ENCODE measurements around the gene LRRC71.

LRRC71 gene

GRCh38 chr1:156892190-156893047 is 28.0 kb upstream of the LRRC71 start:
- peak; percentile 87 to 90 for DNase-seq (ENCODE audit: low read depth in 2 of 2)

DNA sequence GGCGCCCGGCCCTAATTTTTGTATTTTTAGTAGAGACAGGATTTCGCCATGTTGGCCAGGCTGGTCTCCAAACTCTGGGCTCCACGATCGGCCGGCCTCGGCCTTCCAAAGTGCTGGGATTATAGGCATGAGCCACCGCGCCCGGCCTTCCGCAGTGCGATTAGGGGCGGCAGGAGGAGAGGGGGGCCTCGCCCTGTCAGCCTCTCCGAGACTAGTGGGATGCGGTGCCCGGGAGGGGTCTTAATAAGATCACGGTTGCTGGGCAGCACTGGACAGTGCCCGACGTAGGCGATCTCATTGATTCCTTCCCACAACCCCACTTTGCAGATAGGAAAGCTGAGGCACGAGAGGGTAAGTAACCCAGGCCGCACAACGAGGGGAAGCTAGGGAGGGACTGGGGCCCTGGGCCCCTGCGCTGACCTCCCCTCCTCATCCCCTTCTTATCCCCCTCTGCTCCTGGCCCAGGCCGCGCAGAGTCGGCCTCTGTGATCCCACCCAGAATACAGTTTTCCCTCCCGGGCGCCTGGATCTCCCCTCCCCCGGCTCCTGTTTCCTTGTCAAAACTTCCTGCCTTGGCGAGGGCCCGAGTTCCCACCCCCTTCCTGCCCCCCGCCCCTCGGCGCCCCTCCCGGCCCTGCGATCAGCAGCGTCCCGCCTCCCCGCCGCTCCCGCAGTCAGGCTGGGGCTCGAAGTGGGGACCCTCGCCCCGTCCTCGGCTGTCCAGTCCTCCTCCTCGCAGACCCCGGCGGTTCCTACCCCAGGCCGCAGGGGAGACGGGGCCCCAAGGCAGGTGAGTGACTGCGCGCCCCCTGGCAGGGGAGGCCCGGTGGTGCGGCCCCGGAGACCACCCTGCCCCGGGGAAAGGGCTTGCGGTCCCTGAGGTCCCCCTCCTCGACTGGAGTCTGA is 27.1 kb upstream of the LRRC71 start, which contains the start of gene PEAR1:
Gene PEAR1 (plus strand): TSS at position 671 of the 906 bp plus-strand sequence. CDS start 10,209 bp downstream, outside the sequence.
- DNase-seq (ENCODE audit: low read depth in 2 of 2): no peak

GRCh38 chr1:156894001-156894400 is 26.4 kb upstream of the LRRC71 start:
- no peak for DNase-seq (ENCODE audit: low read depth in 2 of 2)

DNA sequence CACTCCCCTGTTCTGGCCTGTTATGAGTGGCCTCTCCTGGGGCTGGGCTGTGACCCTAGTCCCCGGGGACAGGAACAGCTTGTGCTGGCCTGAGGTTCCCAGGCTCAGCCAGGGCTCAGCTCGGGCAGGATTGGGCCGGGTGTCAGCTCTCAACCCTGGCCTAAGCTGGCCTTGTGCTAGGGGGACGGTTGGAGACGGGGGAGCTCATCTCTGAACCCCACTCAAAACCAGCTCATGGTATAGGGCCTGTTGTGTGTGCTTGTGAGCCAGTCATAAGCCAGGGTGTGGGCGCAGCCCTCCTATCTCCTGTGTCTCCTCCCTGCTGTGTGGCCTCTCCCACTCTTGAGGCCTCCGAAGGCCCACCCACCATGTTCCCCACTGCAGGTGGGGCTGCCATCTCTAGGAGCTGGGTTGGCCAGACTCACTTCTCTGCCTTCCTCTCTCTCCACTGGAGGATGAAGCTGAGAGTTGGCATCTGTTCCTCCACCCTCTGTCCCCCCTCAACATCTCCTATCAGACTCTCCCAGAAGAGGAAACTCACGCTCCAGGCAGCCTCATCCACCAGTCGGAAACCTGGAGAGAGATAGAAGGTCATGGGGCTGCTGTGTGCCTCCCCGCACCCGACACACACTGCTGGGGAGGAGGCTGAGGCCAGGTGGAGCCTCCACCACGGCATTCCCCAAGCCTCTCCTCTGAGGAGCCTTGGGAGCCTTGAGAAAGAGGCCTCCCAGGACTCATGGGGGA is 25.5 kb upstream of the LRRC71 start:
- DNase-seq (ENCODE audit: low read depth in 2 of 2): no peak

DNA sequence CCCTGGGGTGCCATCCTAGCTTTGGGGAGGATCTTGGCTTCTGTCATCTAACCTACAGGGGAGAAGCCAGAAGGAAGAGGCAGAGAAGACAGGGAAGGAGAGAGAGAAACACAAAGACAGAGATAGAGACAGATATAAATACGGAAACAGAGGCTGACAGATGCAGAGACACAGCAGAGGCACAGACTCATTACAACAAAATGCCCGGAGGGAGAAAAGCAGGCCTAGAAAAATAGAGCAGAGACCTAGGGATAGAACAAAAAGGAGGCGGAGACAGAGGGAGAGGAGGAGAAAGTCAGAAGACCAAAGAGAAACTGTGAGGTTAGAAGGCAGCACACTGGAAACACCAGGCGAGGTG is 25.0 kb upstream of the LRRC71 start:
- no peak for DNase-seq (ENCODE audit: low read depth in 2 of 2)

DNA sequence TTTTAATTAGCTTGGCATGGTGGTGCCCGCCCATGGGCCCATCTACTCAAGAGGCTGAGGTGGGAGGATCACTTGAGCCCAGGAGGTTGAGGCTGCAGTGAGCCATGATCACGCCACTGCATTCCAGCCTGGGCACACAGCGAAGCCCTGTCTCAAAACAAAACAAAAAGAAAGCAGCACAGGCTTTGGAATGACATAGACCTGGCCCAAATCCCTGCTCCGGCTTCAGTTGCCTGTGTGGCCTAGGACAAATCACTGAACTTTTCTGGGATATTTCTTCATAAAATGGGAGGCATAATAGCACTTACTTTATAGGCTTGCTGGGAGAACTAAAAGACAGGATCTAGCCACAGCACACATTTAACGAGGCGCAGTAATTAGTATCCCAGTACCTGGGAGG is 24.5 kb upstream of the LRRC71 start:
- DNase-seq (ENCODE audit: low read depth in 2 of 2): no peak

- no peak for DNase-seq (ENCODE audit: low read depth in 2 of 2)
Observed at GRCh38 chr1:156896490-156897033, 23.9 kb upstream of the LRRC71 start.

GRCh38 chr1:156897078-156897825 is 23.2 kb upstream of the LRRC71 start:
- DNase-seq (ENCODE audit: low read depth in 2 of 2): no peak

GRCh38 chr1:156898161-156898566 is 22.3 kb upstream of the LRRC71 start:
- no peak for DNase-seq (ENCODE audit: low read depth in 2 of 2)

GRCh38 chr1:156898971-156899664 is 21.3 kb upstream of the LRRC71 start:
- no peak for DNase-seq (ENCODE audit: low read depth in 2 of 2)

- DNase-seq (ENCODE audit: low read depth in 2 of 2): no peak
Observed at GRCh38 chr1:156899956-156900718, 20.3 kb upstream of the LRRC71 start.

GRCh38 chr1:156900896-156901589 is 19.4 kb upstream of the LRRC71 start:
- DNase-seq (ENCODE audit: low read depth in 2 of 2): no peak

GRCh38 chr1:156901590-156901900 is 18.9 kb upstream of the LRRC71 start:
- DNase-seq (ENCODE audit: low read depth in 2 of 2): no peak

- no peak for DNase-seq (ENCODE audit: low read depth in 2 of 2)
Observed at GRCh38 chr1:156901966-156902915, 18.2 kb upstream of the LRRC71 start.

GRCh38 chr1:156903328-156904091 is 16.9 kb upstream of the LRRC71 start:
- no peak for DNase-seq (ENCODE audit: low read depth in 2 of 2)

DNA sequence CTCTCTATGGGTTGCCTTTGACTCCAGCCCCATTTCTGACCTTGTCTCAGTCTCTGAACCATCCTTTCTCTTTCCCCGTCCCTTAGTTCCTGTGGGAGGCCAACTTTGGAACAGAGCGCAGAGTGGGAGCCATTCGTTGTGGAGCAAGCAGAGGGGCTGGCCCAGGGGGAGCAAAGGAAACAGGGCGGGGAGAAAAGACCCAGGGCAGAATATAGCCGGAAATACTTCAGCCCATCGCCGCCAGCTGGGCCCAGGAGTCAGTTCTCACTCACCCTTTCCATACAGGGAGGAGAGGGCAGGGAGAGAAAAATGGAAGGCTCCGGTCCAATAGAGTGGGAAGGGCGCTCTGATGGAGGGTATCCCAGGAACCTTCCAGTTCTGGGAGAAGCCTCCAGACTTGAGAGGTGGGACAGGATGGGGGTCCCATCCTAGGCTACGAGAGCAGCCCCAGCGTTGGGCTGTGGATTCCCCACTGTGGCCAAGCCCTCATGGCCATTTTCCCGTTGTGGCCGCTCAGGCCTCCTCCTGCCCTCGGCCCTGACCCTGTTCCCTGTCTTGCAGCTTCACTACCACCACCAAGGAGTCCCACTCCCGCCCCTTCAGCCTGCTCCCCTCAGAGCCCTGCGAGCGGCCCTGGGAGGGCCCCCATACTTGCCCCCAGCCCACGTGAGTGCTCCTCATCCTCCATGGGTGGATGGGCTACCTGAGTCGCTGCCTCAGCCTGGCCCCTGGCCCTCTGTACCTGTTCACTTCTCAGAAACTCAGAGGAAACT is 16.1 kb upstream of the LRRC71 start:
- DNase-seq (ENCODE audit: low read depth in 2 of 2): no peak
